GM19023 (cell line): ENCODE measurements around the gene PLCD3.
A peak's percentile ranks its signal among the peaks of the same experiment; 100 is the strongest.
"Not testable (repeated sequence)": the region's sequence is repeated elsewhere in the genome, so short reads cannot be mapped to it uniquely, and the experiment has no call there.

ENCODE experiments used
- ATAC-seq: cut with Tn5 transposase; IDR thresholded peaks from one replicate; pipeline ENCODE4 v1.9.1; 2021; ENCODE audit warnings: mild to moderate bottlenecking, moderate library complexity; ENCODE audit not compliant: unreplicated experiment

PLCD3 gene

DNA sequence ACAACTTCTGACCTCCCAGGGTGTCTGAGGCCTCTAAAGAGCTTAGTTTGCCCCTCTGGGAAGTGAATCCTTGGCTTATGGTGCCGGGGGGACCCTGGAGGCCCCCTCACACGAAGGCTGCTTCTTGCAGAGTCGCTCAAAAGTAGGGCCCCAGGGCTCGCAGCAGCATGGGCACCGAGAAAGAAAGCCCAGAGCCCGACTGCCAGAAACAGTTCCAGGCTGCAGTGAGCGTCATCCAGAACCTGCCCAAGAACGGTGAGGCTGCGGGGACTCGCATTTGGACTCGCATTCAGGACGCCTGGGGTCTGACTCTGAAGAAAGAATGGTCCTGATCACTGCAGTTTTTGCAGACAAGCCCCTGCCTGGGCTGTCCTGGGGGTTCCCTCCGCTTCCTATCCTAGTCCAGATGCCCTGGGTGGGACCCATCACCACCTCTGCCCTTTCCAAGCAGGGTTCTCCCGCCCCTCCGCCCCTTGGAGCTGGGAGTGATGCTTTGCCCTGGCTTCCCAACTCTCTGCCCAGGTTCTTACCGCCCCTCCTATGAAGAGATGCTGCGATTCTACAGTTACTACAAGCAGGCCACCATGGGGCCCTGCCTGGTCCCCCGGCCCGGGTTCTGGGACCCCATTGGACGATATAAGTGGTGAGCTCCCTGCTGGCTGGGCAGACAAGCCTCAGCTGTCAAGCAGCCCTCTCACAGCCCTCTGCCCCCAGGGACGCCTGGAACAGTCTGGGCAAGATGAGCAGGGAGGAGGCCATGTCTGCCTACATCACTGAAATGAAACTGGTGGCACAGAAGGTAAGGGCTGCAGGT, 3.9 kb upstream of the PLCD3 start:
- ATAC-seq, result no peak

DNA sequence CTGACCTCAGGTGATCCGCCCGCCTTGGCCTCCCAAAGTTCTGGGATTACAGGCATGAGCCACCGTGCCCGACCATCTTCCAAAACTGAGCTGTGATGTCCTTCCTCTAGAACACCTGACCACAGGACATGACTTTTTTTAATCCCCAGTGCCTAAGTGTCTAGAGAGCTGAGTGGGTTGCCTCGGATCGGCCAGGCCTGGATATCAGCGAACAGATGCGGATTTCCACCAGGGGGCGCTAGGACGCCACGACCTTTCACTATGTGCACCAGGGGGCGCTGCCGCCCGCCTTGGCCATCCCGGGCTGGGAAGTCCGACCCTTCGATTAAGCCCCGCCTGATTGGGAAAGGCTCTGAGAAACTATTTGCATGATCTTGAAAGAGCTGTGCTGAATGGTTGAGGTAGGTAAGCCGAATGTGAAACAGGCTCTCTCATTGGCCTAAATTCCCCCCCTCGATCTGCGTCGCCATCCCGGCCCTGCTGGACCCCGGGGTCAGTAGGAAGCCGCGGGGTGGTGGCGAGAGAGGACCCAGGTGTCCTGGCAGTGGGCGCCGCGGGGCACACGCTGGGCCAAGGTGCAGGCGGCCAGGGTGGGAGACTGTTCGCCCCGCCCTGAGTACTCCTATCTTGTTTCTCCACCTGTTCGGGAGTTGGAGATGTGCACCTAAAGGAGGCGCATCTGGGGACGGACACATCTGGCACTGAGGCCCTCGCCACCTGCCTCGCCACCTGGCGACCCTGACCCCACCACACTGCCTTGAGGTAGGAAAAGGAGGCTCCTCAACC, 3.1 kb upstream of the PLCD3 start, which contains the start of gene ACBD4:
Gene ACBD4, plus strand, starts transcription at position 496 of the 786 bp plus-strand sequence. CDS start 458 bp downstream, outside the sequence.
- ATAC-seq, result peak; percentile 77

DNA sequence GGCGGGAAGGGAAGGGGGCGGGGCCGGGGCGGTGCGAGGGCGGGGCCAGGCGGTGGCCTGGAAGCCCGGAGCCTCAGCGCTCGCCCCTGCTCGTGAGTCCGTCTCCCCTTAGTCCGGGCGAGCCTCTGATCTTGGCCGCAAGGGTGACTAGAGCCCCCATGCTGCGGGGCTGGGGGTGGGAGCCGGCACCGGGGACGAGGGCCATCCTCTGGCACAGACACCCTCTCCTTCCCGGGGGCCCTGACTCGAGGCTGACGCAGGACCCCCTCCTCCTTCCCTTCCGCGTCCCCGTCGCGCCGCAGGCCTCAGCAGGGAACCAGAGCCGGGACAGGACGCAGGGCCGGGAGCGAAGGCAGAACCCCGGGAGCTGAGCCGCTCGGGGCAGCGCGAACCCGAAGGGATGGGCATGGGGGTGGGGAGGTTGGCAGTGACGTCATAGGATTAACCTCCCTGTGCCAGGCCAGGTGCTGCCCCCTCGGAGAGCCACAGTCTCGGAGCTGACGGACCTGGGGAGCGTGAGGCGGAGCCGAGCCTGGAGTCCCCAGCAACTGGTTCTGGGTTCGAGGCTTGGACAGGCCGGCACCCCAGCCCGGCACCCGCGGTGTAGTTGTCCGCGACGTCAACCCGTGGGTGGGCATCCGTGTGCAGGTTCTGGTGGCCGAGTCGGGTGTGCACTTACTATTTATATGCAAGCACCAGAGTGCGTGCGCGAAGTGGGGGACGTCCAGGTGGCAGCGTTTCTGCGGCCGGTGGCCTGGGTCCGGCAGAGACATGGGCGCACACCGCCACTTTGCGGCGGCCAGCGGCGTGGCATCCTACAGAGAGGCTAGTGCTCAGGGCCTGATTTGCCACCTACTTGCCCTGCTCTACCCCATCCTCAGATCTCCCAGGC, 503 bp upstream of the PLCD3 start:
- ATAC-seq, result peak; percentile 36

DNA sequence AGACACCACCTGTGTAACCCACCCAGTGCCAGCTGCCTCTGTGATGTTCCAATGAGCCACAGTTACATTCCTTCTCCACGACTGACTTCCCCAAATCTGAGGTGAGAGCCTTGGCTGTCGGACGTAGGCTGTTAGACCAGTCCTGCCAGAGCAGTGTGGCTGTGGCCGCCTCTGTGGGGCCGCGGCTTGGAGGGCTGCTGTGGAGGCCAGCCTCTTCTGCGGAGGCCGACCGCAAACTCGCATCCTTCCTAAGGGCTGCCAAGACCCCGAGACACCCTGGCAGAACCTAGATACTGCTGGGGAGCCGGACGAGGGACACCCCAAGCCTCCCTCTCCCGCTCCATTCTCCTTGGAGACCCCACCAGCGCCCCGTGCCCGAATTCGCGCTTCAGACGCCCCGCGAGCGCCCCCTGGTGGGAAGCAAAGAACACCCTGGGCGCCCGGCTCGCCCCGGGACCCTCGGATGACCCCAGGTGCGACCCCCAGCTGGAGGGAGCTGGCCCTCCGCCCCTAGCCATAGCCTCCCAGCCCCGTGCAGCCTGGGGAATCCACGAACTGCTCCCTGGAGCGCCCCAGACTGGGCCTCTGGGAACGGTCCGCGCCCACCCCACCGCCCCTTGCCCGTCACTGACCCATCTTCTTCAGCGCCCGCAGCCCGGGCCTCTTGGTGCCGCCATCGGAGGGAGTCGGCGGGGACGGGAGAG, 547 bp downstream of the PLCD3 start:
- no peak for ATAC-seq

DNA sequence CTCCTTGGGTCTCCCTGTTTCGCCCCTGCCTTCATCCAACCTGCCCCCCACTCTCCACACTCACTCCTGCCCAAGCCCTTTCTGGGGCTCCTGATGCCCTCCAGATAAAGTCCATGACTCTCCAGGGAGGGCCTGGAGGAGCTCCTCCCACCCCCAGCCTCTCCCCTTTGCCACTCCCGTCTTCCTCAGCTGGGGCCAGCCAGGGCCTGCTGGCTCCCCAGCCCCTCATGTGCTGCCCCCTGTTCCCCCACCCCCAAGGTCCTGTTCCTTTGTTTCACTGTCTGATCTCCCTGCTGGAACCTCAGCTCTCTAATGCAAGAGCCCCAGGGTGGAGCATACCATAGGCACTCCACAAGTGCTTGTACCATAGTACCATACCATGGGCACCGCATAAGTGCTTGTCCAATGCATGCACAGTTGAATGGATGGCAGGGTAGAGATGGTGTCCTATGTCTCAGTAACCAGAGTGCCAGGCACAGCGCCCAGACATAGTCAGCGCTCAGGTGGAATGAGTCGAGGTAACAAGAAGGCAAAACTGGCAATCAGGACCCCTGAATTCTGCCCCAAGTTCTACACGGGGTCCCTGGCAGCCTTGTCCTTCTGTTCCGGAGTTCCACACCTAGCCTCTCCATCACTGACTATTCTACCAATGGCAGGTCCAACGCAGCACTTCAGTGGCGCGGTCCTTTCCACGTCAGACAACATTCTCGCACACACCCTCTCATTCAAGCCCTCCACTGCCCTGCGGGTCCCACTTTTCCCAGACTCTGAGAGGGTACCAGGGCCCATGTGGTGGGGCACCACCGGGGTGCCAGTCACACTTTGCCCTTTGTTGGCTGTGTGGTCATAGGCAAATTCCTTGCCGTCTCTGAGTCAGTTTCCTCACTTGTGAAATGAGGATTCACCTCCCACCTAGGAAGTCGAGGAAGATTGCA, 1.4 kb downstream of the PLCD3 start:
- no peak for ATAC-seq

DNA sequence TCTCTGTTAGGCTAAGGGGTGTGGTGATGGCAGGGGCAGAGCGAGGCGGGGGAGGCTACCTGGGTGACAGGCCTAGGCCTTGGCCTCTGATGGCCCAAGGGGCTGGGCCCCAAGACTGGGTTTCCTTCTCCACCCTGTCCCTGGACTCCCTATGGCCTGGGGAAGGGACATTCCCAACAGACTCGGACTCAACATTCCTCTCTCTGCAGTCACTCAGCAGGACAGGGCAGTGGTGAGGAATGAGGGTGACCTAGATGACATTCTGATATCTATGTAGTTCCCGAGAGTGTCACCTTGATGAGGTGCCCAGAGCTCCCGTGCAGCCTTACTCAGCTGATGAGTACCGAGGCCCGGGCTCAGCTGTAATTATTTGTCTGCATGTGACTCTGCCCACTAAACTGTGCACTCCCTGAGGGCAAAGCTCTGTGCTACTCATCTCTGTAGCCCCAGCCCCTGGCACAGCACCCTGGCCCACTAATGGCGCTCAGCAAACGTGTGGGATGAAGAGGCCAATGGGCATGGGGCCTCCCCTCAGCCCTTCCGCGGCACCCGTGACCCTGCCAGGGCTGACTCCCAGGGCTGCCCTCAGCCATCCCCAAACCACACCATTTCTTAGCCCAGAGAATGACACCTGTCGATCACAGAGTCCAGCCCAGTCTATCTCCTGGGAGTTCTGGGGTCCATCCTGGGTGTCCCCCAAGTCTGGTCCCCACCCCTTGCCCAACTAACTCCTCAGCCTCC, 2.2 kb downstream of the PLCD3 start:
- no peak for ATAC-seq

DNA sequence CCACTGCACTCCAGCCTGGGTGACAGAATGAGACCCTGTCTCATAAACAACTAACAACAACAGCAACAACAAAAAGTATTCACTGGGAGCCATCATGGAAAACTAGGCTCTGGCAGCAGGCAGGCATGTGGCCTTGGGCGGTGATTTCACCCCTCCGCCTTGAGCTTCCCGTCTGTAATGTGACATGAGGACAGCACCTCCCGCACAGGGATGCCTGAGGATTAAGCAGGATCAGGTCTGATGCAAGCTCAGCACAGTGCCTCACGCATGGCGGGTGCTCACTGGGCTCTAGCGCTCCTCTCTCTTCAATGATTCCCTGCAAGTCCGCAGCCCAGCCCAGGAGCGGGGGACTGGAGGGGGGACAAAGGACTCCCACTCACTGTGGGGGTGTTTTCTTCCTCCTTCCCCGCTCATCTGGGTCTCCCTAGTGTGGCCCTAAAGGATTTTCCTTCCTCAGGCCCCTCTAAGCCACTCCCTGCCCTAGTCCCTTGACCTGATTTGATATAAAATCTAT, 2.8 kb downstream of the PLCD3 start:
- no peak for ATAC-seq

DNA sequence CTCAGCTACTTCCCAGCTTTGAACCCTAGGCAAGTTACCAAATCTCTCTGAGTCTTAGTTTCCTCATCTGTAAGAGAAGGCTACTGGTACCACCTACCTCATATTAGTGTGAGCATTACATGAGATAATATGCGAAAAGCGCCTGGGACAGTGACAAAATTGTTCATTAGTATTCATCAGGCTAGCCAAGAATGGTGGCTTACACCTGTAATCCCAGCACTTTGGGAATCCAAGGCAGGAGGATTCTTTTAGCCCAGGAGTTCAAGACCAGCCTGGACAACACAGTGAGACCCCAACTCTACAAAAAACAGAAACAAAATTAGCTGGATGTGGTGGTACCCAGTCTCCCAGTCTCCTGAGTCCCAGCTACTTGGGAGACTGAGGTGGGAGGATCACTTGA, 3.3 kb downstream of the PLCD3 start:
- ATAC-seq, result no peak

DNA sequence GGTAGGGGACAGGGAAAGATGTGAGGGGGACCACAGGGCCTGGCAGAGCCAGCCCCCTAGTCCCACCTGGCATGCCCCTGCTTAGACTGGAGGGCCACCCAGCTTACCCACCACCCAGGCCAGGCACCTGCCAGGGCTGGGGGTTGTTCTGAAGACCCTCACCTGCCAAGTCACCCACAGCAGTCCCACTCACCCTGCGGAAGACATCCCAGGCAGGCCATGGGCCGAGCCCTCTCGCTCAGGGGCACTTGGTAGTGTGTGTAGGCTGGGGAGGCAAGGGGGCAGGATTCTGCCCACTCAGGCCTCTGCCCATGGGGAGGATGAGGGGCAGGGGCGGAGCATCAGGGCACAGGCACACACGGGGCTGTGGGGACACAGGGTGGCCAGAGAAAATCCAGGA, 4.0 kb downstream of the PLCD3 start:
- ATAC-seq, result no peak

DNA sequence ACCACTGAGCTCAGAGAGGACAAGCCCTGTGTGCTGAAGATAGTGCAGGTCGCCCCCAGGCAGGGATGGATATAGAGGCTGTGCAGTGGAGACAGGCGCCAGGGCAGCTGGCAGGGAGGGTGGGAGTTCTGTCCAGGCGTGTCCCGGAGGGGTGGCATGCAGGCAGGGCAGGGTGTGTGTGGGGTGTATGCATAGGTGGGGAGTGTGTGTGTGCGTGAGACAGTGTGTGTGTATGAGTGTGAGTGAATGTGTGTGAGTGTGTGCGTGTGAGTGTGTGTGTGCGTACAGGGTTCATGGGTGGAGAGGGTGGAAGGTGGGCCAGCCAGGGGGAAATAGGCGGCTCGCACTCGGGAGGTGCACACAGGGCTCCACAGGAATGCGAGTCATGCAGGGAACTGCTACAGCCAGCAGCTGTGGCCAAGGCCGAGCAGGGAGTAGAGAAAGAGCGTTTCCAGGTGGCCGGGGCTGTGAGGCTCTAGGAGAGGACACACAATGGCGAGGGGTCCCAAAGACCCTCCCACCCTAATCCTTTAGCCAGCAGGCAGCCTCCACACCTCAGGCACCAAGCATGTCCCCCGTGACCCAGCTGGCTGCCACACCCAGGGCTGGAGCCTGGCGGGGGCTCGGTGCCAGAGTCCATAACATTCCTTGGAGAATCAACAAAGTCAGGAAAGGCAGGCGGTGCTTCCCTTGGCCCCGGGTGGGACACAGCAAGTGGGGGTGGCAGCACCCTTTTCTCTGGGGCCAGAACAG, 4.6 kb downstream of the PLCD3 start:
- ATAC-seq, result no peak

DNA sequence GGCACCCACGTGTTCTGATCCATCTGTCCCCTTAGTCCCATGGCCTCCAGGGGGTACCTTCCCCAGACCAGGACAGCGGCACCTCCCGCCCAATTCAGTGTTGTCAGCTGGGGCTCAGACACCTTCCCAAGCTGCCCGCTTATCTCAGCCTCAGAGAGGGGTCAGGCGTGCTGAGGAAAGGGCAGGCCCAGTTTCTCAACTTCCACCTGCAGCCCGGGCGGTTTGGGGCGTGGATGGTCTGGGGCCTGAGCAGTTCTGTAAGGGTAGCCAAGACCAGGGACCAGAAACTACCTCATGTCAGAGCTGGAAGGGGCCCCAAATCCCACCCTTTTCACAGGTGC, 5.1 kb downstream of the PLCD3 start:
- ATAC-seq, result no peak

DNA sequence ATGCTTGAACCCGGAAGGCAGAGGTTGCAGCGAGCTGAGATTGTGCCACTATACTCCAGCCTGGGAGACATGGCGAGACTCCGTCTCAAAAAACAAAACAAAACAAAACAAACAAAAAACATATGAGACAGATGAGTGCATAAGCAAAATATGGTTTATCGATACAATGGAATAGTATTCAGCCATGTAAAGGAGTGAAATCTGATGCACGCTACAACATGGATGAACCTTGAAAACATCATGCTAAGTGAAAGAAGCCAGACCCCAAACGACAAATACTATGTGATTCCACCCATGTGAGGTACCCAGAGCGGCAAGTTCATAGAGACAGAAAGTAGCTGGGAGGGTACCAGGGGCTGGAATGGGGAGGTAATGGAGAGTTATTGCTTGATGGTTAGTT, 6.8 kb downstream of the PLCD3 start:
- no peak for ATAC-seq

DNA sequence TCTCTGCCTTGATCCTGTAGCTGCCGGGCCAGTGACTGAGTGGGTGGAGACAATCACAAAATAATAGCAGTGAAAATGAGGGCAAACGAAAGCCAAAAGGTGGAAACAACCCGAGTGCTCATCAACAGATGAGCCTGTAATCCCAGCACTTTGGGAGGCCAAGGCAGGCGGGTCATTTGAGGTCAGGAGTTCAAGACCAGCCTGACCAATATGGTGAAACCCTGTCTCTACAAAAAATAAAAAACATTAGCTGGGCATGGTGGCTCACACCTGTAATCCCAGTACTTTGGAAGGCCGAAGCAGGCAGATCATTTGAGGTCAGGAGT, 7.6 kb downstream of the PLCD3 start:
- not testable (repeated sequence) for ATAC-seq

DNA sequence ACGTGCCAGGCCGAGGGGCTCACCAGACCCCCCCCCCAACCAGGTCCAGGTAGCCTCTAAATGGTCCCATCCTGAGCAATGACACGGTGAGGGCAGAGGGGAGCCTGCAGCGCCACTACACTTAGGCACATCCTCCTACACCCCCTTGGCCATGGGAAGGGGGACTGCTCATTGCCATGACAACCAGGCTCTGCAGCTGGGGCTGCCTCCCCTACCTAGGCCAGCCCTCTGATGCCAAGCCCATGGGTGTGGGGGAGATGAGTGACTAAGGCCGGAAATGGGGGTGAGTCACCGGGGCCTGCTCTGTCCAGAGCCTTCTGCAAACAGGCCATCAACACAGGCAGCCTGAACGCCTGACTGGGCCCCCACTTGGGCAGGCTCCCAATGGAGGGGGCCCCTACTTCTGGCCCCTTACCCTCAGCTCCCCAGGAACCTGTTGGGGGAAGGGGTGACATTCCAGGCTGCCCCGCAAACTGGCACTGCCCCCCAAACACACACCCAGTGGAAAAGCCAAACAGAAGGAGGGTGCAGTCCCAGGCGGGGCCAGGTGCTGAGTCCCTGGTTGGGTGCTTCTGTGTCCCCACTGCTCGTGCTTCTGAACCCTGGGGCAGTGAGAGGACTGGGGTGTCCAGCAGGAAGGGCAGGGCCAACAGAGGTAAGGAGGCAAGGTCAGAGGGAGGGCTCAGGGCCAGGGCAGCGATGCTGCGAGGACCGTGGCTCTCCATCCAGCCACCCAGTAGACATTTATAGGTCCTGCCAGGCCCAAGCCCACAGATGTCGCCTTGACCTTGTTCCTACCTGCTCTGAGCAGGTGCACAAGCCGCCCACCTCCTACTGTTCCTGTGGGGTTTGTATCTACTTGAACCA, 8.2 kb downstream of the PLCD3 start:
- ATAC-seq, result no peak

DNA sequence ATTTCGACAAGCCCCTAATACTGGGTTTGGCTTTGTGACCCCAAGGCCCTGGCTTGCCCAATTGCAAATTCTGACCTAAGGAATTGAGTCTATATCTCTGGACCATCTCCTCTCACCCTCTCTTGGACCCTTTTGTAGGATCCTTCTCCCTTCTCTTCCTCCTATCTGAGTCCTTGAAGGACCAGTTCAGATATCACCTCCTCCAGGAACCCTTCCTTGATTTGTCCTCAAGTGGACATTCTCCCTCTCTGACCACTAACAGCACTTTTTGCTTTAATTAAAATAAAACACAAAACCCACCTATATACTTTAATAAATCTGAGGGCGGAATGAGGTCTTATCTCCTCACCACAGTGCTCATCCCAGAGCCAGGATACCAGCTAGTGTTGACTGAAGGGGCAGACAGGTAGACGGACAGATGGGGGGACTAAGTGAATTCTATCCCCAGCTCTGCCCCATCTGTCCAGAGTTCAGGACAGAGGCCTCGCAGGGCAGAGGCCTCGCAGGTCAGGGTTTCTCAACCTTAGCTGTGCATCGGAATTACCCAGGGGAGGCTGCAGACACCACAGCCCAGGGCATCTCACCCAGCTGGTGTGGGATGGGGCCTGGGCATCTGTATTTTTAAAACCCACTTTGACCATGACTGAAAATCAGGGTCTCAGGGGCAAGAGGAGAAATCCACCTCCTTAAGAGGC, 9.1 kb downstream of the PLCD3 start:
- no peak for ATAC-seq

DNA sequence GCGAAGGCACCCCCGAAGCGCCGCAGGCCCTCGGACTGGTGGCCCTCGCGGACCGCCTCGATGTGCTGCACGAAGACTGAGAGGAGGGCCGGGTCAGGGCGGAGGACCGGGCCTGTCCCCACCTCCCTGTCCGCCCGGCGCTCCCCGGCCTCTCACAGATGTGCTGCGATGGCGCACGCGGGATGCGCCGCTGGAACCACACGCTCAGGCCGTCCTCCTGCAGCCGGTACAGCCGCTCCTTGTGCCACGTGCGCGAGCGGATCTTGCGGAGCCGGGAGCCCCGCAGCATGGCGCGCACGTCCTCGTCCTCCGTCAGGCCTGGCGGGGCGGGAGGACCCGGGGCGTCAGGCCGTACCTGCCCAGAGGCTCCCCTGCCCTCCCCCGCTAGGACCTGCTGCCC, 11.3 kb downstream of the PLCD3 start:
- ATAC-seq, result no peak

DNA sequence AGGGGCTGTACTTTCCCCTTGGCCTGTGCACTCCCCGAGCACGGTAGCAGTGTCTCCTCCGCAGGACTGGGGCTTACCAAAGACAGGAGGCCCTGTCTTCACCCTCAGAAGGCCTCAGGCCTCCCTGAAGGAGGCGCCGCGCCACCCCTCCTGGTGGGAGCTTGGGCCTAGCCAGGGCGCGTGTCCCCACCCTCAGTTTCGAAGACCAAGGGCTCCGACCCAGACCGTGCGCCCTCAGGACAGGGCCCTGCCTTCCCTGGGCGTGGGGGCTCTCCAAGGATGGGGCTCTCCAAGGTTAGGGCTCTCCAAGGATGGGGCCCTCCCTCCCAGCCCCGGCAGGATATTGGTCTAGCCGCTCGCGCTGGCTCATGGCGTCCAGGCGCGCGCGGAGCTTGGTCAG, 11.8 kb downstream of the PLCD3 start:
- no peak for ATAC-seq
